ENCODE measurements around the gene TMCO6. TPM values are rescaled to one million over a fixed set of nuclear protein-coding genes. Genes with fewer than 3 reads are reported as not detected.

TMCO6 gene
- total RNA-seq, 1 donor from 2014 or later = 17.8 TPM

DNA sequence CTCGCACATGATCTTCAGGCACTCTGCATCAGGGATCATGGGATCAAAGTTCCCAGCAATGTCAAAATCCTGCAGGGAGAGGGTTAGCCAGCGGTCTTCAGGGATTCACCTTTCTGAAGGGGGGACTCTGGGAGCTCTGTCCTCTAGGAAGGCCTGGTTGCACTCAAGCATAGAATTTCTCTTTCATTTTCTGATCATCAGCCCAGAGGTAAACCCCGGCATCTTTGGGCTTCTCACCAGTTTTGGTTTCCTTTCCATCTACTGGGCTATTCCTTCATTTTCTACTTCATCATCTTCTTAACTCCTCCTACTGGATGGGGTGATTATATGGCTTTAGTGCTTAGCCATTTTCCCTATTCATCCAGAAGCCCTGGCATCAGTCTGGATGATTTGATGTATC is 38.7 kb downstream of the TMCO6 start:
- Histone ChIP-seq H3K9me3 (ENCODE audit: low read depth) (no peaks in the 10 kb centered on the region), H3K27ac (no peak overlapping the region), H4K20me1 (ENCODE audit: low read depth) (no peaks in the 10 kb centered on the region), H2AFZ (replicated peaks) (no peak overlapping the region), H3K4me3 (no peak overlapping the region), H3K4me2 (no peak overlapping the region), H3F3A (ENCODE audit: low read depth) (no peaks in the 10 kb centered on the region), H3K36me3 (no peaks in the 10 kb centered on the region), H3K27me3 (no peaks in the 10 kb centered on the region), H3K9ac (no peak overlapping the region), H3K79me2 (ENCODE audit: low read depth) (no peaks in the 10 kb centered on the region), H3K4me1 (no peaks in the 10 kb centered on the region)
- Mint-ChIP-seq H3K27ac (no peak overlapping the region), H3K9me3 (no peaks in the 10 kb centered on the region), H3K27me3 (ENCODE audit: insufficient read depth, low read depth) (no peaks in the 10 kb centered on the region), H3K4me1 (no peaks in the 10 kb centered on the region), H3K4me3 (no peak overlapping the region), H3K36me3 (peaks cover 13% of the 10 kb centered on the region)
- DNase-seq (ENCODE audit: low spot score) = no peak
- TF ChIP-seq EZH2phosphoT487 (IDR thresholded peaks at IDR 0.05) (no peak), EZH2 (IDR thresholded peaks at IDR 0.05) (no peak)
- TF ChIP-seq, protein P1, sequence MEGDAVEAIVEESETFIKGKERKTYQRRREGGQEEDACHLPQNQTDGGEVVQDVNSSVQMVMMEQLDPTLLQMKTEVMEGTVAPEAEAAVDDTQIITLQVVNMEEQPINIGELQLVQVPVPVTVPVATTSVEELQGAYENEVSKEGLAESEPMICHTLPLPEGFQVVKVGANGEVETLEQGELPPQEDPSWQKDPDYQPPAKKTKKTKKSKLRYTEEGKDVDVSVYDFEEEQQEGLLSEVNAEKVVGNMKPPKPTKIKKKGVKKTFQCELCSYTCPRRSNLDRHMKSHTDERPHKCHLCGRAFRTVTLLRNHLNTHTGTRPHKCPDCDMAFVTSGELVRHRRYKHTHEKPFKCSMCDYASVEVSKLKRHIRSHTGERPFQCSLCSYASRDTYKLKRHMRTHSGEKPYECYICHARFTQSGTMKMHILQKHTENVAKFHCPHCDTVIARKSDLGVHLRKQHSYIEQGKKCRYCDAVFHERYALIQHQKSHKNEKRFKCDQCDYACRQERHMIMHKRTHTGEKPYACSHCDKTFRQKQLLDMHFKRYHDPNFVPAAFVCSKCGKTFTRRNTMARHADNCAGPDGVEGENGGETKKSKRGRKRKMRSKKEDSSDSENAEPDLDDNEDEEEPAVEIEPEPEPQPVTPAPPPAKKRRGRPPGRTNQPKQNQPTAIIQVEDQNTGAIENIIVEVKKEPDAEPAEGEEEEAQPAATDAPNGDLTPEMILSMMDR (IDR thresholded peaks at IDR 0.05) = no peak

DNA sequence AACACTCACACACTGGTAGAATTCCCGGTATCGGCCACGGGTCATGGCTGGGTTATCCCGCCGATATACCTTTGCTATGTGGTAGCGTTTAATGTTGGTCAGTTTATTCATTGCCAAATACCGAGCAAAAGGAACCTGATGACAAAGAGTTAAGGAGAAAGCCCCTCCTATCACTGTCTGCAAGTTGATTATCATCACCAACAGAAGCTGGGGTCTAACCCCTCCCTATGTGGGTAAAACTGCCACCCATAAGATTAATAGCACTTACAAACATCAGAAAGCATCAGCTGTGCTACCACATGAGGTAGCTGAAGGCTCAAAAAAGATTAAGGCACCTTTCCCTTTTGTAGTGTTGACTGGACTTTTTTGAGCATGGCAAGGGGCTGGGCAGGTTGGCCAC is 39.7 kb downstream of the TMCO6 start:
- Histone ChIP-seq H3K9me3 (ENCODE audit: low read depth) (no peaks in the 10 kb centered on the region), H3K36me3 (no peaks in the 10 kb centered on the region), H4K20me1 (ENCODE audit: low read depth) (no peaks in the 10 kb centered on the region), H3K27ac (no peak overlapping the region), H3K4me2 (no peak overlapping the region), H2AFZ (replicated peaks) (no peak overlapping the region), H3K9ac (no peak overlapping the region), H3K4me3 (no peak overlapping the region), H3K79me2 (ENCODE audit: low read depth) (no peaks in the 10 kb centered on the region), H3F3A (ENCODE audit: low read depth) (no peaks in the 10 kb centered on the region), H3K27me3 (no peaks in the 10 kb centered on the region), H3K4me1 (no peaks in the 10 kb centered on the region)
- TF ChIP-seq, protein P1 (IDR thresholded peaks at IDR 0.05) = no peak
- no peak for TF ChIP-seq EZH2phosphoT487 (IDR thresholded peaks at IDR 0.05)
- TF ChIP-seq EZH2 (IDR thresholded peaks at IDR 0.05) = no peak
- H3K9me3 Mint-ChIP-seq = no peaks in the 10 kb centered on the region
- no peaks in the 10 kb centered on the region for H3K4me1 Mint-ChIP-seq
- DNase-seq (ENCODE audit: low spot score) = no peak
- peaks cover 13% of the 10 kb centered on the region for H3K36me3 Mint-ChIP-seq
- H3K27me3 Mint-ChIP-seq (ENCODE audit: insufficient read depth, low read depth) = no peaks in the 10 kb centered on the region
- H3K4me3 Mint-ChIP-seq = no peak overlapping the region
- no peak overlapping the region for H3K27ac Mint-ChIP-seq

DNA sequence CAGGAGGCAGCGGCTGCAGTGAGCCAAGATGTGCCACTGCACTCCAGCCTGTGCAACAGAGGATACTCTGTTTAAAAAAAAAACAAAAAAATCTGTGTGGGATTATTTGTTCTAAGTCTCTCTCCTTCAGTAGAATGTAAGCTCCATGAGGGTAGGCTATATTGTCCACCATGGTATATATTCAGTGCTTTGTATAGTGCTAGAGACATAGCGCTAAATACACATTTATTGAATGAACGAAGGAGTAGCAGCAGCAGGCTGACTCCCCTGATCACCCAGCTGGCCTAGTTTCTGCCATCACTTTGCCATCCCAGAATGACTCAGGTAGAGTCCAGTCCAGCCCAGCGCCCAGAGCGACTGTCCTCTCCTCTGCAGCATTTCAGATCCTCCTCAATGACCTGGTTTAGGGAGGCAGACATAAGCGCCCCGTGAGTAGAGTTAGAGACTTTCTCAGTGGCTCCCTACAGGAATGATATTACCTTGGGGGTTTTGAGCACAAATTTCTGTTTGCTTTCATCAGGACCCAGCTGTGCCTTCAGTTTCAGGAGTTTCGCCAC is 51.2 kb downstream of the TMCO6 start:
- DNase-seq (ENCODE audit: low spot score) = no peak
- peaks cover 48% of the 10 kb centered on the region for H3K79me2 ChIP-seq (ENCODE audit: low read depth)

More for the DNA sequence above, 51.2 kb downstream of the TMCO6 start:
- Histone ChIP-seq H2AFZ (replicated peaks) (peak overlapping the region; percentile 92), H3K9ac (peak overlapping the region; percentile 61), H3K36me3 (no peaks in the 10 kb centered on the region), H3F3A (ENCODE audit: low read depth) (peaks cover 12% of the 10 kb centered on the region), H4K20me1 (ENCODE audit: low read depth) (peaks cover 11% of the 10 kb centered on the region), H3K4me1 (no peaks in the 10 kb centered on the region), H3K27ac (no peak overlapping the region), H3K9me3 (ENCODE audit: low read depth) (no peaks in the 10 kb centered on the region), H3K4me2 (peak overlapping the region; percentile 82), H3K27me3 (no peaks in the 10 kb centered on the region), H3K4me3 (peak overlapping the region; percentile 79)
- no peak for TF ChIP-seq EZH2phosphoT487 (IDR thresholded peaks at IDR 0.05)
- TF ChIP-seq EZH2 (IDR thresholded peaks at IDR 0.05) = no peak
- TF ChIP-seq, protein P1 (IDR thresholded peaks at IDR 0.05) = no peak
- Mint-ChIP-seq H3K27me3 (ENCODE audit: insufficient read depth, low read depth) (no peaks in the 10 kb centered on the region), H3K4me3 (peak overlapping the region; percentile 98), H3K4me1 (peaks cover 17% of the 10 kb centered on the region), H3K9me3 (no peaks in the 10 kb centered on the region), H3K27ac (peak overlapping the region; percentile 76), H3K36me3 (peaks cover 2% of the 10 kb centered on the region)
